Endothelial cell (in vitro differentiated cells): ENCODE results near the gene MBD4. TPM values are rescaled to one million over a fixed set of nuclear protein-coding genes. Genes with fewer than 3 reads are reported as not detected.

Experiments used
- DNase-seq: peaks from one replicate; pipeline ENCODE4 v3.0.0; 2021; ENCODE audit warnings: low spot score
- H3K27ac Mint-ChIP-seq: one replicate; pipeline ENCODE4 v1.8.0; 2021; ENCODE audit warnings: mixed read lengths, inconsistent platforms; ENCODE audit not compliant: unreplicated experiment
- H3K27me3 Mint-ChIP-seq: one replicate; pipeline ENCODE4 v1.8.0; 2021; ENCODE audit warnings: mild to moderate bottlenecking, moderate library complexity, mixed read lengths, inconsistent platforms; ENCODE audit not compliant: unreplicated experiment
- H3K36me3 Mint-ChIP-seq: one replicate; pipeline ENCODE4 v1.8.0; 2021; ENCODE audit warnings: mild to moderate bottlenecking, low read depth, mixed read lengths, inconsistent platforms; ENCODE audit not compliant: unreplicated experiment
- H3K4me1 Mint-ChIP-seq: one replicate; pipeline ENCODE4 v1.8.0; 2021; ENCODE audit warnings: mild to moderate bottlenecking, mixed read lengths, inconsistent platforms; ENCODE audit not compliant: unreplicated experiment
- H3K4me3 Mint-ChIP-seq: one replicate; pipeline ENCODE4 v1.8.0; 2021; ENCODE audit warnings: mild to moderate bottlenecking, mixed read lengths, inconsistent platforms; ENCODE audit not compliant: unreplicated experiment
- H3K9me3 Mint-ChIP-seq: one replicate; pipeline ENCODE4 v1.8.0; 2021; ENCODE audit warnings: mixed read lengths, inconsistent platforms; ENCODE audit not compliant: unreplicated experiment
- total RNA-seq: library from RNA; stranded (reverse); fragmentation: NEBNext Ultra II Directional; extraction: Animal tissue kit (Norgen Biotek cat#: 25700); gene quantifications from one replicate; pipeline ENCODE4 v1.2.1, GENCODE V29; 2021; ENCODE audit not compliant: unreplicated experiment
- TF ChIP-seq, protein P1 (sequence below): fragments of 200-600 bp; sonication (generic); IDR thresholded peaks from one replicate; pipeline ENCODE4 v1.5.0; 2021; ENCODE audit warnings: antibody characterized with exemption; ENCODE audit not compliant: unreplicated experiment

The MBD4 gene
- total RNA-seq, 1 donor from 2014 or later: 30.6 TPM

DNA sequence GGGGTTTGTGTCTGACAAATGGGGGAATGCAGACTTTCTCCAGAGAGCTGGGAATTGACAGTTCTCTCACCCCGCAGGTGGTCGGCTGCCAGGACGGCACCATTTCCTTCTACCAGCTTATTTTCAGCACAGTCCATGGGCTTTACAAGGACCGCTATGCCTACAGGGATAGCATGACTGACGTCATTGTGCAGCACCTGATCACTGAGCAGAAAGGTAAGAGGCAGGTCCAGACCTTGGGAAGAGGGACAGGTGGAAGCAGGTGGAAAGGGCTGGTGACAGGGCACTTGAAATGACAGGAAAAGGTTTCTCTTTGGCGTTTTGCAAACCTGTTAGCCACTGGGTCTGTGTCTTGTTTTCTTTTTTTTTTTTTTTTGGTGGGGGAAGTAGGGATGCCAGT lies 36.8 kb upstream of the MBD4 start:
- H3K4me3 Mint-ChIP-seq: no peak overlapping the region
- H3K36me3 Mint-ChIP-seq: peaks cover 17% of the 10 kb centered on the region
- H3K27ac Mint-ChIP-seq: no peak overlapping the region
- H3K4me1 Mint-ChIP-seq: peaks cover 1% of the 10 kb centered on the region
- TF ChIP-seq, protein P1, sequence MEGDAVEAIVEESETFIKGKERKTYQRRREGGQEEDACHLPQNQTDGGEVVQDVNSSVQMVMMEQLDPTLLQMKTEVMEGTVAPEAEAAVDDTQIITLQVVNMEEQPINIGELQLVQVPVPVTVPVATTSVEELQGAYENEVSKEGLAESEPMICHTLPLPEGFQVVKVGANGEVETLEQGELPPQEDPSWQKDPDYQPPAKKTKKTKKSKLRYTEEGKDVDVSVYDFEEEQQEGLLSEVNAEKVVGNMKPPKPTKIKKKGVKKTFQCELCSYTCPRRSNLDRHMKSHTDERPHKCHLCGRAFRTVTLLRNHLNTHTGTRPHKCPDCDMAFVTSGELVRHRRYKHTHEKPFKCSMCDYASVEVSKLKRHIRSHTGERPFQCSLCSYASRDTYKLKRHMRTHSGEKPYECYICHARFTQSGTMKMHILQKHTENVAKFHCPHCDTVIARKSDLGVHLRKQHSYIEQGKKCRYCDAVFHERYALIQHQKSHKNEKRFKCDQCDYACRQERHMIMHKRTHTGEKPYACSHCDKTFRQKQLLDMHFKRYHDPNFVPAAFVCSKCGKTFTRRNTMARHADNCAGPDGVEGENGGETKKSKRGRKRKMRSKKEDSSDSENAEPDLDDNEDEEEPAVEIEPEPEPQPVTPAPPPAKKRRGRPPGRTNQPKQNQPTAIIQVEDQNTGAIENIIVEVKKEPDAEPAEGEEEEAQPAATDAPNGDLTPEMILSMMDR: no peak
- no peaks in the 10 kb centered on the region for H3K9me3 Mint-ChIP-seq
- H3K27me3 Mint-ChIP-seq: peaks cover 5% of the 10 kb centered on the region
- DNase-seq: no peak

DNA sequence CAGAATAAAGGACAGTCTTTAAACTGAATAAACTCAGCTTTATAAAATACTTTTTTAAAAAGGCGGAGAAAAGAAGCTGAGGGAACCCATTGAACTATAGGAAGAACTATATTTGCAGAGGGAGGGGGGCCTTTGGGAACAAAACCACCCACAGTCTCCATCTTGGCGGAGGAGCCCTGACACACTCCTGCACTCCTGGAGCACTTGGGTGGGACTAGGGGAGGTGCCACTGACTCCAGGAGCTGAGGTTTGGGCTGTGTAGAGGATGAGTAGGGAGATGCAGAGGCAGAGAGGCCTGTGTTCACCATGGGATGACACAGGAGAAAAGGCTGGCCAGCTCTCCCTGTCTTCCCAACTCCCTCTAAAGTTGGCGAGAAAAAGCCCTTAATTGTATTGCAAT lies 36.1 kb upstream of the MBD4 start:
- no peak overlapping the region for H3K27ac Mint-ChIP-seq
- H3K36me3 Mint-ChIP-seq: peaks cover 17% of the 10 kb centered on the region
- H3K27me3 Mint-ChIP-seq: peaks cover 3% of the 10 kb centered on the region
- DNase-seq: no peak
- TF ChIP-seq, protein P1: no peak
- no peaks in the 10 kb centered on the region for H3K9me3 Mint-ChIP-seq
- H3K4me1 Mint-ChIP-seq: peaks cover under 1% of the 10 kb centered on the region
- H3K4me3 Mint-ChIP-seq: no peak overlapping the region

DNA sequence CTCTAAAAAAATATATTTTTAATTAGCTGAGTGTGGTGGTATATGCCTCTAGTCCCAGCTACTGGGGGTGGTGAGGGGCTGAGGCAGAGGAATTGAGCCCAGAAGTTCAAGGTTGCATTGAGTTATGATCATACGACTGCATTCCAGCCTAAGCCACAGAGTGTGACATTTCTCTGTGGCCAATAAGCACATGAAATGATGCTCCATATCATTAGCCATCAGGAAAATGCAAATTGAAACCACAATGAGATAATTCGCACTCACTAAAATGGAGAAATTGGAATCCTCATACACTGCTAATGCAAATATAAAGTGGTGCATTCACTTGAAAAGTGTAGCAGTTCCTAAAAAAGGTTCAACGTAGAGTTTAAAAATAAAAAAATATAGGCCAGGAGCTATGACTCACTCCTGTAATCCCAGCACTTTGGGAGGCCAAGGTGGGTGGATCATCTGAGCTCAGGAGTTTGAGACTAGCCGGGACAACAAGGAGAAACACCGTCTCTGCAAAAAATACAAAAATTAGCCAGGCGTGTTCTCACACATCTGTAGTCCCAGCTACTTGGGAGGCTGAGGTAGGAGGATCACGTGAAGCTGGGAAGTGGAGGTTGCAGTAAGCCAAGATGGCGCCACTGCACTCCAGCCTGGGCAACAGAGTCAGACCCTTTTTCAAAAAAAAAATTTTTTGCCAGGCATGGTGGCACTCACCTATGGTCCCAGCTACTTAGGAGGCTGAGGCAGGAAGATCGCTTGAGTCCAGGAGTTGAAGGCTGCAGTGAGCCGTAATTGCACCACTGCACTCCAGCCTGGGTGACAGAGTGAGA lies 35.4 kb upstream of the MBD4 start:
- Mint-ChIP-seq H3K36me3 (peaks cover 16% of the 10 kb centered on the region), H3K9me3 (no peaks in the 10 kb centered on the region), H3K4me1 (peaks cover 2% of the 10 kb centered on the region), H3K27me3 (peaks cover 3% of the 10 kb centered on the region), H3K4me3 (no peak overlapping the region), H3K27ac (no peak overlapping the region)
- no peak for DNase-seq
- TF ChIP-seq, protein P1: no peak

DNA sequence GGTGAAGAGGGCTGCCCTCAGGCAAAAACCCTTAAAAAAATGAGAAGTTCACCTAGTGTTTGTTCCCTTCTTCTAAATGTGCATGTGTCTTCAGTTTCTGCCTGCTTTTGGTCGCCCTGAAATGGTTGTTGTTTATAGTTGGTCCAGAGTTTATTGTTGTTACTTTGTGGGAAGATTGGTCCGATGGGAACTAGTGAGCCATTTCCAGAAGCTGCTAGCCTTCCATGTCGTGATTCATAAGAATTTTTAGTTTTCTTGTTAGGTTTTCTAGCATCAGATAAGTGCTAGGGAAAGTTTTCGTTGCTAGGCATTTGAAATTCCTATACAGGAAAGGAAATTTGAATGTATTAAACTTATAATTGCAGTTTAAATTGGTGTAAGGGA lies 34.0 kb upstream of the MBD4 start:
- Mint-ChIP-seq H3K9me3 (no peaks in the 10 kb centered on the region), H3K27me3 (peaks cover 3% of the 10 kb centered on the region), H3K36me3 (peaks cover 11% of the 10 kb centered on the region), H3K4me1 (peaks cover 8% of the 10 kb centered on the region), H3K27ac (no peak overlapping the region), H3K4me3 (no peak overlapping the region)
- no peak for DNase-seq
- TF ChIP-seq, protein P1: no peak

DNA sequence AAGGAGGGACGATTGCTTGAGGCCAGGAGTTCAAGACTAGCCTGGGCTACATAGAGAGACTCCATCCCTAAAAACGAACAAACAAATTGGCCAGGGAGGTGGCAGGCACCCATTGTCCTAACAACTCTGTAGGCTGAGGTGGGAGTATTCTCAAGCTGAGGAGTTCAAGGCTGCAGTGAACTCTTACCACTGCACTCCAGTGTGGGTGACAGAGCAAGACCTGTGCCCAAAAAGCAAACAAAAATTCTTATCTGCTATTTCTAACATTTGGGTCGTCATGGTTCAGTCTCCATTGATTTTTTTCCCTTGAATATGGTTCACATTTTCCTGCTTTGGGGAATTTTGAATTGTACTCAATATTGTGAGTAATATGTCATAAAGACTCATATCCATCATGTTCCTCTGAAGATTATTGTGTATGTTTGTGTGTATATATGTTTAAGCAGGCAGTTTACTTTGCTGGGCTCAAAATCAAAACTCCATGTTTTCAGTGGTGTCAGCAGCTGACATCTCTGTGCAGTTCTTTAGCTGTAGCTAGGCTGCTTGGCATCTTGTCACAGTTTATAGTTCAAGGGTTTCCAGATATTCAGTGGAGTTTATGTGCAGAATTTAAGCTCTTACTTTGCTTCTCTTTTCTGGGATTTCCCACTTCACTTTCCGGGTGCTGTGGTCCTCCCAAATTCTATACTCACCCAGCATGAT lies 33.5 kb upstream of the MBD4 start:
- Mint-ChIP-seq H3K4me1 (peaks cover 8% of the 10 kb centered on the region), H3K4me3 (no peak overlapping the region), H3K27me3 (peaks cover 3% of the 10 kb centered on the region), H3K27ac (no peak overlapping the region), H3K36me3 (peaks cover 11% of the 10 kb centered on the region), H3K9me3 (no peaks in the 10 kb centered on the region)
- TF ChIP-seq, protein P1: no peak
- DNase-seq: no peak
